OCI-LY1 (cell line): ENCODE measurements around the gene NFYA.
"Not testable (repeated sequence)": the region's sequence is repeated elsewhere in the genome, so short reads cannot be mapped to it uniquely, and the experiment has no call there.

ENCODE experiments used
- H2AFZ ChIP-seq: fragments of 200-600 bp; sonication (generic), shearing (Covaris generic); 2 replicates; pipeline ENCODE4 v1.6.0; 2014; ENCODE audit warnings: antibody characterized with exemption, mild to moderate bottlenecking, low read length
- H3F3A ChIP-seq: fragments of 200-600 bp; sonication (generic), shearing (Covaris generic); 2 replicates; pipeline ENCODE4 v1.6.0; 2014; ENCODE audit warnings: mild to moderate bottlenecking, antibody characterized with exemption, low read length, moderate library complexity; ENCODE audit not compliant: insufficient read depth
- H3K27ac ChIP-seq: fragments of 200-600 bp; sonication (generic); 2 replicates; pipeline ENCODE4 v1.5.1; 2014; ENCODE audit warnings: low read length, mixed run types, mild to moderate bottlenecking, low read depth; ENCODE audit not compliant: poor library complexity, severe bottlenecking
- H3K27me3 ChIP-seq: fragments of 200-600 bp; sonication (generic); 2 replicates; pipeline ENCODE4 v1.6.0; 2014; ENCODE audit warnings: antibody characterized with exemption, mild to moderate bottlenecking, low read length, moderate library complexity; ENCODE audit not compliant: insufficient read depth
- H3K36me3 ChIP-seq: fragments of 200-600 bp; sonication (generic); 2 replicates; pipeline ENCODE4 v1.6.1; 2014; ENCODE audit warnings: mild to moderate bottlenecking, antibody characterized with exemption, low read length, moderate library complexity, mixed read lengths; ENCODE audit not compliant: insufficient read depth
- H3K4me1 ChIP-seq: fragments of 200-600 bp; sonication (generic); 2 replicates; pipeline ENCODE4 v1.5.1; 2014; ENCODE audit warnings: mild to moderate bottlenecking, low read length, moderate library complexity; ENCODE audit not compliant: insufficient read depth, severe bottlenecking
- H3K4me2 ChIP-seq: fragments of 200-600 bp; sonication (generic), shearing (Covaris generic); 2 replicates; pipeline ENCODE4 v1.6.1; 2014; ENCODE audit warnings: low read length
- H3K4me3 ChIP-seq: fragments of 200-600 bp; sonication (generic); 2 replicates; pipeline ENCODE4 v1.5.1; 2014; ENCODE audit warnings: low read length, low read depth, mild to moderate bottlenecking, mixed read lengths; ENCODE audit not compliant: poor library complexity, severe bottlenecking
- H3K79me2 ChIP-seq: fragments of 200-600 bp; shearing (Covaris generic); 2 replicates; pipeline ENCODE4 v1.6.1; 2016; ENCODE audit warnings: mixed run types, low read length, mixed read lengths; ENCODE audit not compliant: insufficient read depth
- H3K9ac ChIP-seq: fragments of 200-600 bp; sonication (generic), shearing (Covaris generic); 2 replicates; pipeline ENCODE4 v1.6.1; 2014; ENCODE audit warnings: mild to moderate bottlenecking, low read length, mixed read lengths
- H3K9me2 ChIP-seq: fragments of 200-600 bp; sonication (generic), shearing (Covaris generic); 2 replicates; pipeline ENCODE4 v1.6.1; 2014; ENCODE audit warnings: low read depth, mild to moderate bottlenecking, low read length, mixed read lengths
- H3K9me3 ChIP-seq: fragments of 200-600 bp; shearing (Covaris generic); 2 replicates; pipeline ENCODE4 v1.6.1; 2014; ENCODE audit warnings: low read length, mixed read lengths
- H4K20me1 ChIP-seq: fragments of 200-600 bp; sonication (generic), shearing (Covaris generic); 2 replicates; pipeline ENCODE4 v1.6.0; 2016; ENCODE audit warnings: mild to moderate bottlenecking, low read length; ENCODE audit not compliant: insufficient read depth
- CTCF ChIP-seq: fragments of 200-600 bp; sonication (generic), shearing (Covaris generic); IDR thresholded peaks from 2 replicates; pipeline ENCODE4 v1.5.1; 2017; ENCODE audit warnings: mild to moderate bottlenecking, antibody characterized with exemption, low read length, moderate library complexity, mixed read lengths
- EZH2 ChIP-seq: fragments of 200-600 bp; sonication (generic), shearing (Covaris generic); IDR thresholded peaks from 2 replicates; pipeline ENCODE4 v1.8.0; 2017; ENCODE audit warnings: borderline replicate concordance, mixed run types, mild to moderate bottlenecking, antibody characterized with exemption, low read length, moderate library complexity, mixed read lengths

NFYA gene

GRCh38 chr6:41111017-41111416, 38.2 kb downstream of the NFYA start:
- Histone ChIP-seq H3K9me3 (no peaks in the 10 kb centered on the region), H3K27ac (no peak overlapping the region), H3K9ac (no peak overlapping the region), H4K20me1 (no peaks in the 10 kb centered on the region), H2AFZ (no peak overlapping the region), H3F3A (no peaks in the 10 kb centered on the region), H3K4me1 (no peaks in the 10 kb centered on the region), H3K79me2 (no peaks in the 10 kb centered on the region), H3K9me2 (no peaks in the 10 kb centered on the region), H3K4me2 (no peak overlapping the region), H3K36me3 (no peaks in the 10 kb centered on the region), H3K4me3 (no peak overlapping the region), H3K27me3 (no peaks in the 10 kb centered on the region)
- TF ChIP-seq EZH2 = no peak
- no peak for TF ChIP-seq CTCF

- H3K9me3 ChIP-seq, H3K27ac ChIP-seq, H3K79me2 ChIP-seq, H3K36me3 ChIP-seq, H3K27me3 ChIP-seq, H3K4me1 ChIP-seq, H3K9ac ChIP-seq, H4K20me1 ChIP-seq, H2AFZ ChIP-seq, H3F3A ChIP-seq, H3K4me2 ChIP-seq, H3K9me2 ChIP-seq, H3K4me3 ChIP-seq: not testable (repeated sequence)
Measured at GRCh38 chr6:41115027-41115426, 42.3 kb downstream of the NFYA start.

GRCh38 chr6:41119508-41119907, 46.7 kb downstream of the NFYA start:
- Histone ChIP-seq H3K27ac (no peak overlapping the region), H3K4me1 (no peaks in the 10 kb centered on the region), H3K36me3 (peaks cover 4% of the 10 kb centered on the region; the same call in 1 of the 2 replicates), H3K27me3 (no peaks in the 10 kb centered on the region), H3K79me2 (no peaks in the 10 kb centered on the region), H4K20me1 (no peaks in the 10 kb centered on the region), H2AFZ (no peak overlapping the region), H3F3A (no peaks in the 10 kb centered on the region), H3K9me3 (no peaks in the 10 kb centered on the region), H3K9me2 (no peaks in the 10 kb centered on the region), H3K9ac (no peak overlapping the region), H3K4me2 (no peak overlapping the region), H3K4me3 (no peak overlapping the region)
- no peak for TF ChIP-seq EZH2

GRCh38 chr6:41120058-41120457, 47.3 kb downstream of the NFYA start:
- Histone ChIP-seq H3K27ac (no peak overlapping the region), H3K27me3 (no peaks in the 10 kb centered on the region), H3K4me2 (no peak overlapping the region), H3K9ac (no peak overlapping the region), H3K4me1 (no peaks in the 10 kb centered on the region), H2AFZ (no peak overlapping the region), H3K9me2 (no peaks in the 10 kb centered on the region), H3F3A (no peaks in the 10 kb centered on the region), H3K79me2 (no peaks in the 10 kb centered on the region), H3K9me3 (no peaks in the 10 kb centered on the region), H4K20me1 (no peaks in the 10 kb centered on the region), H3K4me3 (no peak overlapping the region), H3K36me3 (peaks cover 4% of the 10 kb centered on the region; the same call in 1 of the 2 replicates)
- TF ChIP-seq CTCF = no peak
- no peak for TF ChIP-seq EZH2
